ENCODE results near the gene ACSS3. TPM values are rescaled to one million over a fixed set of nuclear protein-coding genes. Genes with fewer than 3 reads are reported as not detected.
"Not testable (repeated sequence)": the region's sequence is repeated elsewhere in the genome, so short reads cannot be mapped to it uniquely, and the experiment has no call there.

The ACSS3 gene
- 100 to 1,000 TPM in 1 of 3 donors, 10 to 100 TPM in 2; 32.6 to 147 (median 46.5) TPM for total RNA-seq

DNA sequence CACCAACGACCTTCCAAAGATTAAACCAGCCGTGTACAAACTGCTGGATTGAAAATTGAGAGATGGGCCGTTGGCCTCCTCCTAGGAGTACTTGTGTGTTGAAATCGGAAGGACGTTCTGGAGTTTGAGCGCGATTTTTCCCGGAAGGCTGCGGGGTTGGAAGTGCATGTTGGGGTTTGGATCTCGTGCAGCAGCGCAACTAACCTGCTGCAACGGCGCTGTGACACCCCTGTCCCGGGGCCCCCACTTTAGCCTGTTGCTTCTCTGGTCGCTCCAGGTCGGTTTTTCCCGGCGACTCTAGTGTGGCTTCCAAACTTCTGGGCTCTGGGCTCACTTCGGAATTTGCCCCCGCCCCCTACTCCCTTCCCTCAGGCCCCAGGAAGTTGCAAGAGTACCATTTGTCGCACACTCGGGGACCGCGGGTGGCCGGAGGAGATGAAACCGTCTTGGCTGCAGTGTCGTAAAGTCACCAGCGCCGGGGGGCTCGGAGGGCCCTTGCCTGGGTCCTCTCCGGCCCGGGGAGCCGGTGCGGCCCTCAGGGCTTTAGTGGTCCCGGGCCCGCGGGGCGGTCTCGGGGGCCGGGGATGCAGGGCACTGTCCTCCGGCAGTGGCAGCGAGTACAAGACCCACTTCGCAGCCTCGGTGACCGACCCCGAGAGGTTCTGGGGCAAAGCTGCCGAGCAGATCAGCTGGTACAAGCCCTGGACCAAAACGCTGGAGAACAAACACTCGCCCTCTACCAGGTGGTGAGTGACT is at the start of gene ACSS3:
TSS of gene ACSS3 (plus strand) at position 394 of the 756 bp plus-strand sequence. CDS start at position 436, 42 bp downstream.
- H3K27ac ChIP-seq: peak within 1 kb of the TSS; percentile 72 to 95
- no peaks in the 10 kb centered on the region for H3K9me3 ChIP-seq
- H3K4me1 ChIP-seq: no peaks in the 10 kb centered on the region
- no peaks in the 10 kb centered on the region for H3K27me3 ChIP-seq
- DNase-seq (ENCODE audit: low spot score in 2 of 2): peak in 1 of 2 donors; percentile 67
- TF ChIP-seq POLR2AphosphoS5 (IDR thresholded peaks at IDR 0.05) (no peak), CTCF (IDR thresholded peaks at IDR 0.05) (no peak), POLR2A (IDR thresholded peaks at IDR 0.05) (no peak)
- intact Hi-C loops (cut with DNase I; ENCODE audit: low total_unique reads): no loop called here
- H3K36me3 ChIP-seq: no peaks in the 10 kb centered on the region
- peak within 1 kb of the TSS; percentile 72 to 94 (median 72) for H3K4me3 ChIP-seq

GRCh38 chr12:81034926-81035325 is 43.0 kb upstream of the ACSS3 start:
- DNase-seq (ENCODE audit: low spot score in 2 of 2): no peak
- no peaks in the 10 kb centered on the region for H3K36me3 ChIP-seq
- no peaks in the 10 kb centered on the region for H3K4me1 ChIP-seq
- intact Hi-C loops (cut with DNase I; ENCODE audit: low total_unique reads): no loop called here
- TF ChIP-seq POLR2AphosphoS5 (IDR thresholded peaks at IDR 0.05) (no peak), CTCF (IDR thresholded peaks at IDR 0.05) (no peak), POLR2A (IDR thresholded peaks at IDR 0.05) (no peak)
- H3K4me3 ChIP-seq: no peak overlapping the region
- no peaks in the 10 kb centered on the region for H3K9me3 ChIP-seq
- H3K27ac ChIP-seq: no peak overlapping the region
- no peaks in the 10 kb centered on the region for H3K27me3 ChIP-seq

DNA sequence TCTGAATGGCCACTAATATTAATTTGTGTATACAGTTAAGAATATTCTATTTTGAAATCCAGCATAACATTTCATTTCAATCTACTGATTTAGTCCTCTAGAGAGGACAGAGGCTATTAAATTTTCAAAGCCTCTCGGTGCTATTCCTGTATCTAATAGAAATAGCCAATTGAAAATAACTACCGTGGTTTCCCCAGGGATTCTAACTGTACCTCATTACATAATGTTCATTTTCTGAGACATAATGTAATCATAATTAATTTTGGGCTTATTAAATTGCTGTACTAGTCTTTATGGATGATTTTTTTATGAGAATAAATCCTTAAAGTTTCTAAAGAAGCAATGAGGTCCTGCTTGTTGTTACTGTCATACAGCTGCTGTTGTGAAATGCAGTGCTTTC is 38.6 kb upstream of the ACSS3 start:
- no peaks in the 10 kb centered on the region for H3K9me3 ChIP-seq
- no peak for DNase-seq (ENCODE audit: low spot score in 2 of 2)
- H3K4me1 ChIP-seq: no peaks in the 10 kb centered on the region
- no peaks in the 10 kb centered on the region for H3K27me3 ChIP-seq
- H3K27ac ChIP-seq: no peak overlapping the region
- intact Hi-C loops (cut with DNase I; ENCODE audit: low total_unique reads): no loop called here
- no peaks in the 10 kb centered on the region for H3K36me3 ChIP-seq
- H3K4me3 ChIP-seq: no peak overlapping the region
- TF ChIP-seq CTCF (IDR thresholded peaks at IDR 0.05): no peak
- no peak for TF ChIP-seq POLR2AphosphoS5 (IDR thresholded peaks at IDR 0.05)
- TF ChIP-seq POLR2A (IDR thresholded peaks at IDR 0.05): no peak

GRCh38 chr12:81043979-81044740 is 33.7 kb upstream of the ACSS3 start:
- no peak for DNase-seq (ENCODE audit: low spot score in 2 of 2)
- H3K4me3 ChIP-seq: no peak overlapping the region
- no peaks in the 10 kb centered on the region for H3K36me3 ChIP-seq
- intact Hi-C loops (cut with DNase I; ENCODE audit: low total_unique reads): loop anchor here (2.0 kb wide), 1 partner anchor 47 kb away; no protein-coding TSS in a partner anchor
- H3K27ac ChIP-seq: no peak overlapping the region
- TF ChIP-seq CTCF (IDR thresholded peaks at IDR 0.05) (no peak), POLR2AphosphoS5 (IDR thresholded peaks at IDR 0.05) (no peak), POLR2A (IDR thresholded peaks at IDR 0.05) (no peak)
- no peaks in the 10 kb centered on the region for H3K27me3 ChIP-seq
- no peaks in the 10 kb centered on the region for H3K4me1 ChIP-seq
- no peaks in the 10 kb centered on the region for H3K9me3 ChIP-seq

DNA sequence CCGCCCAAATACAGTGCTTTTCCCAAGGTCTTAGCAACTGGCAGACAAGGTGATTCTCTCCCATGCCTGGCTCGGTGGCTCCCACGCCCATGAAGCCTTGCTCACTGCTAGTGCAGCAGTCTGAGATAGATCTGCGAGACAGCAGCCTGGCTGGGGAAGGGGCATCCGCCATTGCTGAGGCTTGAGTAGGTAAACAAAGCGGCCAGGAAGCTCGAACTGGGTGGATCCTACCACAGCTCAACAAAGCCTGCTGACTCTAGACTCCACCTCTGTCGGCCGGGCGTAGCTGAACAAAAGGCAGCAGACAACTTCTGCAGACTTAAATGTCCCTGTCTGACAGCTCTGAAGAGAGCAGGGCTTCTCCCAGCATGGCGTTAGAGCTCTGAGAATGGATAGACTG is 12.9 kb upstream of the ACSS3 start:
- intact Hi-C loops (cut with DNase I; ENCODE audit: low total_unique reads); H3K4me3 ChIP-seq; H3K4me1 ChIP-seq; H3K27me3 ChIP-seq; H3K27ac ChIP-seq; DNase-seq (ENCODE audit: low spot score in 2 of 2); H3K36me3 ChIP-seq: not testable (repeated sequence)
- H3K9me3 ChIP-seq: peaks cover 3 to 11% of the 10 kb centered on the region in 2 donors

Data from breast epithelium (tissue), 4 donors.